KMS-11 (cell line): ENCODE data around the gene AOPEP.

ENCODE experiments used
- H2AFZ ChIP-seq: fragments of 200-600 bp; sonication (generic); 2 replicates; pipeline ENCODE4 v1.6.1; 2016; ENCODE audit warnings: antibody characterized with exemption, mixed run types, low read depth
- H3K27ac ChIP-seq: fragments of 200-600 bp; sonication (generic); 2 replicates; pipeline ENCODE4 v1.6.1; 2016; ENCODE audit warnings: mild to moderate bottlenecking, mixed run types
- H3K27me3 ChIP-seq: fragments of 200-600 bp; sonication (generic); 2 replicates; pipeline ENCODE4 v1.6.1; 2017; ENCODE audit warnings: mild to moderate bottlenecking, low read depth, mixed run types, moderate library complexity; ENCODE audit not compliant: insufficient read depth
- H3K36me3 ChIP-seq: fragments of 200-600 bp; sonication (generic); 2 replicates; pipeline ENCODE4 v1.6.1; 2017; ENCODE audit warnings: mild to moderate bottlenecking, mixed run types; ENCODE audit not compliant: insufficient read depth
- H3K4me1 ChIP-seq: fragments of 200-600 bp; sonication (generic); 2 replicates; pipeline ENCODE4 v1.6.1; 2016; ENCODE audit warnings: mild to moderate bottlenecking, low read depth, mixed run types; ENCODE audit not compliant: poor library complexity, severe bottlenecking
- H3K4me2 ChIP-seq: fragments of 200-600 bp; sonication (generic); 2 replicates; pipeline ENCODE4 v1.7.0; 2016; ENCODE audit warnings: mild to moderate bottlenecking, mixed run types
- H3K4me3 ChIP-seq: fragments of 200-600 bp; sonication (generic); IDR thresholded peaks from 2 replicates; pipeline ENCODE4 v1.6.1; 2017; ENCODE audit warnings: low read depth, low read length, mixed read lengths; ENCODE audit not compliant: insufficient read depth
- H3K79me2 ChIP-seq: fragments of 200-600 bp; sonication (generic); 2 replicates; pipeline ENCODE4 v1.6.1; 2016; ENCODE audit warnings: low read depth, mixed run types; ENCODE audit not compliant: insufficient read depth
- H3K9ac ChIP-seq: fragments of 200-600 bp; sonication (generic); 2 replicates; pipeline ENCODE4 v1.6.1; 2016; ENCODE audit warnings: mild to moderate bottlenecking, mixed run types
- H4K20me1 ChIP-seq: fragments of 200-600 bp; sonication (generic); 2 replicates; pipeline ENCODE4 v1.6.1; 2016; ENCODE audit warnings: mild to moderate bottlenecking, mixed run types; ENCODE audit not compliant: insufficient read depth
- TF ChIP-seq, protein P1 (sequence below): fragments of 200-600 bp; sonication (generic); conservative IDR thresholded peaks from 2 replicates; pipeline ENCODE4 v1.6.1; 2017; ENCODE audit warnings: low read depth, mild to moderate bottlenecking, antibody characterized with exemption, low read length, moderate library complexity, mixed read lengths

The AOPEP gene

GRCh38 chr9:95067057-95067456 is 340.6 kb downstream of the AOPEP start:
- H3K27me3 ChIP-seq: no peaks in the 10 kb centered on the region
- no peak overlapping the region for H3K27ac ChIP-seq
- H3K9ac ChIP-seq: no peak overlapping the region
- no peak overlapping the region for H2AFZ ChIP-seq
- no peak overlapping the region for H3K4me2 ChIP-seq
- no peaks in the 10 kb centered on the region for H3K36me3 ChIP-seq
- no peaks in the 10 kb centered on the region for H3K4me1 ChIP-seq
- H3K4me3 ChIP-seq: no peak overlapping the region
- H4K20me1 ChIP-seq: no peaks in the 10 kb centered on the region
- TF ChIP-seq, protein P1, sequence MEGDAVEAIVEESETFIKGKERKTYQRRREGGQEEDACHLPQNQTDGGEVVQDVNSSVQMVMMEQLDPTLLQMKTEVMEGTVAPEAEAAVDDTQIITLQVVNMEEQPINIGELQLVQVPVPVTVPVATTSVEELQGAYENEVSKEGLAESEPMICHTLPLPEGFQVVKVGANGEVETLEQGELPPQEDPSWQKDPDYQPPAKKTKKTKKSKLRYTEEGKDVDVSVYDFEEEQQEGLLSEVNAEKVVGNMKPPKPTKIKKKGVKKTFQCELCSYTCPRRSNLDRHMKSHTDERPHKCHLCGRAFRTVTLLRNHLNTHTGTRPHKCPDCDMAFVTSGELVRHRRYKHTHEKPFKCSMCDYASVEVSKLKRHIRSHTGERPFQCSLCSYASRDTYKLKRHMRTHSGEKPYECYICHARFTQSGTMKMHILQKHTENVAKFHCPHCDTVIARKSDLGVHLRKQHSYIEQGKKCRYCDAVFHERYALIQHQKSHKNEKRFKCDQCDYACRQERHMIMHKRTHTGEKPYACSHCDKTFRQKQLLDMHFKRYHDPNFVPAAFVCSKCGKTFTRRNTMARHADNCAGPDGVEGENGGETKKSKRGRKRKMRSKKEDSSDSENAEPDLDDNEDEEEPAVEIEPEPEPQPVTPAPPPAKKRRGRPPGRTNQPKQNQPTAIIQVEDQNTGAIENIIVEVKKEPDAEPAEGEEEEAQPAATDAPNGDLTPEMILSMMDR: no peak
- H3K79me2 ChIP-seq: no peaks in the 10 kb centered on the region

DNA sequence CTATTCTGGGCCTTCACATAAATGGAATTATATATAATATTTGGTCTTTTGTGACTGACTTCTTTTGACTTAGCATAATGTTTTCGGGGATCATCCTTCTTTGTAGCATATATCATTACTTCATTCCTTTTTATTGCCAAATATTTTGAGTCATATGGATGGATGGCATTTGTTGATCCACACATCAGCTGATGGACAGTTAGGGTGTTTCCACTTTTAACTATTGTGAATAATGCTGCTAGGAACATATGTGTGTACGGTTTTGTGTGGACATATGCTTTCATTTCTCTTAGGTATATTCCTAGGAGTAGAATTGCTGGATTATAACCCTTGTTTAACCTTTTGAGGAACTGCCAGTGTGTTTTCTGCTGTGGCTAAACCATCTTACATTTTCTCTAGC is 341.4 kb downstream of the AOPEP start:
- no peaks in the 10 kb centered on the region for H3K36me3 ChIP-seq
- H3K4me2 ChIP-seq: no peak overlapping the region
- TF ChIP-seq, protein P1: no peak
- H3K9ac ChIP-seq: no peak overlapping the region
- no peak overlapping the region for H3K4me3 ChIP-seq
- no peak overlapping the region for H2AFZ ChIP-seq
- H4K20me1 ChIP-seq: no peaks in the 10 kb centered on the region
- H3K27me3 ChIP-seq: no peaks in the 10 kb centered on the region
- H3K4me1 ChIP-seq: no peaks in the 10 kb centered on the region
- no peaks in the 10 kb centered on the region for H3K79me2 ChIP-seq
- H3K27ac ChIP-seq: no peak overlapping the region

- Histone ChIP-seq H3K36me3 (no peaks in the 10 kb centered on the region), H2AFZ (no peak overlapping the region), H3K27ac (no peak overlapping the region), H3K27me3 (no peaks in the 10 kb centered on the region), H4K20me1 (no peaks in the 10 kb centered on the region), H3K4me1 (no peaks in the 10 kb centered on the region), H3K79me2 (no peaks in the 10 kb centered on the region), H3K9ac (no peak overlapping the region), H3K4me3 (no peak overlapping the region), H3K4me2 (no peak overlapping the region)
- TF ChIP-seq, protein P1: no peak
These were observed 344.1 kb downstream of the AOPEP start for GRCh38 chr9:95070549-95071021.

DNA sequence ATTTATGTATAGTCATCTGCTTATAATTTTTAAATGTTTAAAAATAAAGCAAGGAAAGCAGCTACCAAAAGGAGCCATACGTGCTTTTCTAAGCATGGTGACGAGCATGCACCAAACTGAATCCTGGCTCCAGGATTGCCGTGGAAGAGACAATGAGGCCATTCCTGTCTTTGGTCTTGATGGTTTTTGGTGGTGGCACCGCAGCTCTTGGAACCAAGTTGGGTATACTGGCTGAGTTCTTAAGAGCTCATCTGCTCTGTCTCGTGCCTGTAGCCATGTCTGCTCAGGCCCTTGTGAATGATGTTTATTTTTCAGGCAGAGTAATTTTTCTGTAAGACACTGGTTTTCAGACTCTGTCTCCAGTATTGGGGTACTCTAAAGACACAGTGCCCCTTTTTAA is 345.0 kb downstream of the AOPEP start:
- Histone ChIP-seq H3K4me3 (no peak overlapping the region), H3K4me1 (no peaks in the 10 kb centered on the region), H4K20me1 (no peaks in the 10 kb centered on the region), H3K36me3 (no peaks in the 10 kb centered on the region), H3K27me3 (no peaks in the 10 kb centered on the region), H3K79me2 (no peaks in the 10 kb centered on the region), H3K4me2 (no peak overlapping the region), H3K9ac (no peak overlapping the region), H2AFZ (no peak overlapping the region), H3K27ac (no peak overlapping the region)
- TF ChIP-seq, protein P1: no peak
